Ishikawa (cell line): ENCODE measurements around the gene UBXN4.

ENCODE experiments used
- CEBPB ChIP-seq: IDR thresholded peaks from 2 replicates; pipeline ENCODE4 v1.6.1; 2012
- EGR1 ChIP-seq: IDR thresholded peaks from 2 replicates; pipeline ENCODE4 v1.6.1; 2012
- EP300 ChIP-seq: IDR thresholded peaks from 2 replicates; pipeline ENCODE4 v1.6.1; 2012; ENCODE audit warnings: borderline replicate concordance
- FOXM1 ChIP-seq: IDR thresholded peaks from 2 replicates; pipeline ENCODE4 v1.6.1; 2012; ENCODE audit warnings: low read depth, borderline replicate concordance
- MAX ChIP-seq: IDR thresholded peaks from 2 replicates; pipeline ENCODE4 v1.6.1; 2012
- NFIC ChIP-seq: IDR thresholded peaks from 2 replicates; pipeline ENCODE4 v1.6.1; 2012
- RAD21 ChIP-seq: IDR thresholded peaks from 2 replicates; pipeline ENCODE4 v1.6.1; 2012; ENCODE audit warnings: low read depth
- TAF1 ChIP-seq: IDR thresholded peaks from 2 replicates; pipeline ENCODE4 v1.6.1; 2012; ENCODE audit warnings: low read depth, mild to moderate bottlenecking
- TCF12 ChIP-seq: IDR thresholded peaks from 2 replicates; pipeline ENCODE4 v1.6.1; 2012; ENCODE audit warnings: low read depth
- TEAD4 ChIP-seq: IDR thresholded peaks from 2 replicates; pipeline ENCODE4 v1.6.1; 2012
- USF1 ChIP-seq: IDR thresholded peaks from 2 replicates; pipeline ENCODE4 v1.6.1; 2012
- YY1 ChIP-seq: IDR thresholded peaks from 2 replicates; pipeline ENCODE4 v1.6.1; 2012; ENCODE audit warnings: low read depth
- ZBTB7A ChIP-seq: IDR thresholded peaks from 2 replicates; pipeline ENCODE4 v1.6.1; 2012; ENCODE audit warnings: low read depth
- TF ChIP-seq, protein P1 (sequence below): IDR thresholded peaks from 2 replicates; pipeline ENCODE4 v1.6.1; 2012; ENCODE audit warnings: low read depth, mild to moderate bottlenecking

The UBXN4 gene

GRCh38 chr2:135701442-135701841 lies 40.2 kb upstream of the UBXN4 start:
- TF ChIP-seq FOXM1: no peak
- no peak for TF ChIP-seq TEAD4
- no peak for TF ChIP-seq ZBTB7A
- no peak for TF ChIP-seq EGR1
- TF ChIP-seq, protein P1, sequence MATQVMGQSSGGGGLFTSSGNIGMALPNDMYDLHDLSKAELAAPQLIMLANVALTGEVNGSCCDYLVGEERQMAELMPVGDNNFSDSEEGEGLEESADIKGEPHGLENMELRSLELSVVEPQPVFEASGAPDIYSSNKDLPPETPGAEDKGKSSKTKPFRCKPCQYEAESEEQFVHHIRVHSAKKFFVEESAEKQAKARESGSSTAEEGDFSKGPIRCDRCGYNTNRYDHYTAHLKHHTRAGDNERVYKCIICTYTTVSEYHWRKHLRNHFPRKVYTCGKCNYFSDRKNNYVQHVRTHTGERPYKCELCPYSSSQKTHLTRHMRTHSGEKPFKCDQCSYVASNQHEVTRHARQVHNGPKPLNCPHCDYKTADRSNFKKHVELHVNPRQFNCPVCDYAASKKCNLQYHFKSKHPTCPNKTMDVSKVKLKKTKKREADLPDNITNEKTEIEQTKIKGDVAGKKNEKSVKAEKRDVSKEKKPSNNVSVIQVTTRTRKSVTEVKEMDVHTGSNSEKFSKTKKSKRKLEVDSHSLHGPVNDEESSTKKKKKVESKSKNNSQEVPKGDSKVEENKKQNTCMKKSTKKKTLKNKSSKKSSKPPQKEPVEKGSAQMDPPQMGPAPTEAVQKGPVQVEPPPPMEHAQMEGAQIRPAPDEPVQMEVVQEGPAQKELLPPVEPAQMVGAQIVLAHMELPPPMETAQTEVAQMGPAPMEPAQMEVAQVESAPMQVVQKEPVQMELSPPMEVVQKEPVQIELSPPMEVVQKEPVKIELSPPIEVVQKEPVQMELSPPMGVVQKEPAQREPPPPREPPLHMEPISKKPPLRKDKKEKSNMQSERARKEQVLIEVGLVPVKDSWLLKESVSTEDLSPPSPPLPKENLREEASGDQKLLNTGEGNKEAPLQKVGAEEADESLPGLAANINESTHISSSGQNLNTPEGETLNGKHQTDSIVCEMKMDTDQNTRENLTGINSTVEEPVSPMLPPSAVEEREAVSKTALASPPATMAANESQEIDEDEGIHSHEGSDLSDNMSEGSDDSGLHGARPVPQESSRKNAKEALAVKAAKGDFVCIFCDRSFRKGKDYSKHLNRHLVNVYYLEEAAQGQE: no peak
- TF ChIP-seq USF1: no peak
- TF ChIP-seq YY1: no peak
- TF ChIP-seq CEBPB: no peak
- TF ChIP-seq EP300: no peak
- no peak for TF ChIP-seq TAF1
- no peak for TF ChIP-seq RAD21

- TF ChIP-seq TCF12 (no peak), NFIC (no peak)
Measured at GRCh38 chr2:135703300-135703699, 38.4 kb upstream of the UBXN4 start.

GRCh38 chr2:135708159-135708558 lies 33.5 kb upstream of the UBXN4 start:
- peak; percentile 78 for TF ChIP-seq CEBPB
- no peak for TF ChIP-seq NFIC

GRCh38 chr2:135709992-135710391 lies 31.7 kb upstream of the UBXN4 start:
- TF ChIP-seq RAD21 (peak; percentile 81), USF1 (no peak), FOXM1 (no peak), MAX (no peak), EGR1 (no peak), ZBTB7A (no peak)
- TF ChIP-seq, protein P1: no peak

DNA sequence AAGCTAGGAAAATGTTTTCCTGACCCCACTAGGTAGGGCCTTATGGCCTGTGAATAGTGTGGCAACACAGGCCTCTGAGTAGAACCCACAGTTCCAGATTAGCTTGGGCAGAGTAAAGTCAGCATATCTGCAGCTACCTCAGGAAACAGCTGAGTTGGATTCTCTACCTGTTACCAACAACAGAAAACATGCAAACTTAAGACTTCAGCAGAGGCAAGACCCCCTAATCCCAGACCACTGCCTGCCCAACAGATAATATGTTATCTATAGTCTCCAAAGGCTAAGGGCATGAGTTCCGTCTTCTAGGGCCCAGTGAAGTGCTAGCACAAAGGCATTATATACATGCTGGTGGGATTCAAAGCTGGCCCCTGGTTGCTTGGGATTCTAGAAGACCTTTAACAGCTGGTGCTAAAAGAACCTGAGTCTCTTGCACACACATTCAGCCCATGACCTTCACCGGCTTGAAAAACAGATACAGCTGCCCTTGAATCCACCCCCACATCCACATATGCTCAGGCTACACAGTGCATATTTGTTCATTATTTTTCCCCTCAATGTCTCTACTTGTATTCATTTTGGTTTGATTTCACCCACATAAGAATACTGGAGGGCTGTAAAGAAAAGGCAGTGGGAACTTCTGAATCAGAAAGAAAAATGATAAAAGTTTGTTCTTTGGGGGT lies 13.5 kb upstream of the UBXN4 start:
- TF ChIP-seq YY1 (no peak), FOXM1 (no peak), MAX (no peak), NFIC (no peak), USF1 (no peak), EGR1 (no peak), EP300 (no peak)
- TF ChIP-seq, protein P1: no peak
